SU-DHL-6 (cell line): Measurements from ENCODE around the gene SF3B4.
"Not testable (repeated sequence)": the region's sequence is repeated elsewhere in the genome, so short reads cannot be mapped to it uniquely, and the experiment has no call there.

Experiments
- CTCF ChIP-seq: fragments of 200-600 bp; sonication (generic); IDR thresholded peaks from one replicate; pipeline ENCODE4 v1.5.1; 2017; ENCODE audit warnings: antibody characterized with exemption, mild to moderate bottlenecking, low read length, moderate library complexity; ENCODE audit not compliant: insufficient read depth, poor library complexity, severe bottlenecking
- EZH2phosphoT487 ChIP-seq: fragments of 200-600 bp; sonication (generic), shearing (Covaris generic); conservative IDR thresholded peaks from 2 replicates; pipeline ENCODE4 v1.6.1; 2018; ENCODE audit warnings: mild to moderate bottlenecking, antibody characterized with exemption, low read length, moderate library complexity, mixed read lengths

GRCh38 chr1:149886121-149886395 is 41.5 kb downstream of the SF3B4 start:
- not testable (repeated sequence) for TF ChIP-seq CTCF, EZH2phosphoT487
